GM18499 (cell line): Measurements from ENCODE around the gene HAND1.

Experiments used
- ATAC-seq: cut with Tn5 transposase; IDR thresholded peaks from one replicate; pipeline ENCODE4 v1.9.1; 2021; ENCODE audit warnings: moderate number of reproducible peaks; ENCODE audit not compliant: insufficient read depth, unreplicated experiment

The HAND1 gene

DNA sequence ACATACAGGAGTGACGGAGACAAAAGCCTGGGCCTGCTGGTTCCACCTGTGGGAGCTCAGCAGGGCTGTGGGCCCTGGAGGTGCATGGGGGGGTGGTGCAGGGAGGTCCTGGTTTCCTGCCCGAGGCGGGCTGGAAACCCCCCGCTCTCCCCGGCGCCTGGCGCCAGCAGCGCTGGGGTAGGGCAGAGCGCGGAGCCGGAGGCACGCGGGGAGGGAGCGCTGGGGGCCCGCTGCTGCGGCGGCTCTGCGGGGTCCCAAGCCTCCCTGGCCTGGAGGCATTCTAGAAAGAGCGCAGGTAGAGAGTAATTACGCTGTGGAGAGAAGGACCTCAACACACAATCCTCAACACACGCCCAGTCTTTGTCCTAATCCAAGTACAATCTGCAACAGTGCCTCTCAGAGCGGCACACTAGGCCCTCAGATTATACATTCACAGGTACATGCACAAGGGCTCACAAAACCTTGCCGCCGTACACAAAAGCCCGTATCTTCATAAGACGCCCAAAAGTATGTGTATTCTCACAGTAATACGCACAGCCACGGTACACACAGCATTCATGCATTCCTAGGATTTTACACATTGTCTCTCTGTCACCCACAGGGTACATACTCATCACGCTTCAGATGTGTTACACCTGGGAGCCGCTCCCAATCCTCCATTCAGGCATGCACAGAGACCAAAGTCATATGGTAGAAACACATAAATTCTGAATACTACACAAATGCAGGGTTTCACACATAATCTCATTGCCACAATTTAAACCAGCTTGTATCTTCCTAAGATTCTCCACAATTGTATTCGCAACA is 2.1 kb upstream of the HAND1 start:
- no peak for ATAC-seq

- no peak for ATAC-seq
These were observed 1.3 kb upstream of the HAND1 start for GRCh38 chr5:154479160-154479943.

GRCh38 chr5:154478752-154479159 is 729 bp upstream of the HAND1 start:
- ATAC-seq: no peak

GRCh38 chr5:154477382-154478223 is 424 bp downstream of the HAND1 start:
- ATAC-seq: no peak

GRCh38 chr5:154476354-154477205 is 1.4 kb downstream of the HAND1 start:
- no peak for ATAC-seq

- no peak for ATAC-seq
These were observed 2.3 kb downstream of the HAND1 start for GRCh38 chr5:154475591-154476353.

DNA sequence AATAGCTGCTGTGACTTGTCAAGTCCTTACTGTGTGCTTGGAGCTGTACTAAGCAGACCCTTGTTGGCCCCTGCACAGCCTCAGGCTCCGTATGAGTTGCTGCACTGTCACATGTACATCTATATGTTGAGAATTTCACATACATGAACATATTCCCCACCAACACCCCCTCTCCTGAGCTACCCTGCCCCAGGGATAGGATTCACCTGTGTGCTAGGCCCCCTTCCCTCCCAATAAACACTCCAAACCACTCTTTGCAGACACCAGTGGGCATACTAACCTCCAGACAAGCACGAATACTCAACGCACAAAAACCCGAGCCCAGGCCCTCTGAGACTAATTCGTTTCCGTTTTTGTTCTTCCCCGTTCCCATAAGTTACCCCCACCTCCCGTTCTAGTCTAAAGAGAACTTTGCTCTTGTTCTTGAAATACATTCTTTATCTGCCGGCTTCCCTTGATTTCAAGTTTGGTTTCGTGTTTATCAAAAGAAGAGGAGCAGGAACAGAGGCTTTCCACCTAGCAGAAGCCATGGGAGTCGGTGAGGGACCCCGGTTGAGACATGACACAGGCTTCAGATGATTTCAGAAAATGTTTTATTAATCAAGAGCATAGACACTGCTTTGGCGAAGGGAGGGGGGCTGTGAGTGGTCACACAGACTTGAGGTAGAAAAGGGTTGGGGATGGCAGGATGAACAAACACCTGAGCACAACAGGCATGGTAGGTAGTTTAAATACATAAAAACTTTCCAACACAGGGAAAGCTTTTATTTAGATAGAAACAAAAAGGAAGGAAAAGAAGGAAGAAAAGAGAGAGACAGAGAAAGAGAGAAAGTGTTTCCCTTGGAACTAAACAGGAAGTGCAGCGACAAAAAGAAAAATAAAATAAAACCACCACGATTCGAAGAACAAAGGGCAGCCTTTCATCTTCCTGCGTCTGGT is 3.4 kb downstream of the HAND1 start:
- ATAC-seq: no peak

GRCh38 chr5:154473581-154474283 is 4.3 kb downstream of the HAND1 start:
- ATAC-seq: no peak

DNA sequence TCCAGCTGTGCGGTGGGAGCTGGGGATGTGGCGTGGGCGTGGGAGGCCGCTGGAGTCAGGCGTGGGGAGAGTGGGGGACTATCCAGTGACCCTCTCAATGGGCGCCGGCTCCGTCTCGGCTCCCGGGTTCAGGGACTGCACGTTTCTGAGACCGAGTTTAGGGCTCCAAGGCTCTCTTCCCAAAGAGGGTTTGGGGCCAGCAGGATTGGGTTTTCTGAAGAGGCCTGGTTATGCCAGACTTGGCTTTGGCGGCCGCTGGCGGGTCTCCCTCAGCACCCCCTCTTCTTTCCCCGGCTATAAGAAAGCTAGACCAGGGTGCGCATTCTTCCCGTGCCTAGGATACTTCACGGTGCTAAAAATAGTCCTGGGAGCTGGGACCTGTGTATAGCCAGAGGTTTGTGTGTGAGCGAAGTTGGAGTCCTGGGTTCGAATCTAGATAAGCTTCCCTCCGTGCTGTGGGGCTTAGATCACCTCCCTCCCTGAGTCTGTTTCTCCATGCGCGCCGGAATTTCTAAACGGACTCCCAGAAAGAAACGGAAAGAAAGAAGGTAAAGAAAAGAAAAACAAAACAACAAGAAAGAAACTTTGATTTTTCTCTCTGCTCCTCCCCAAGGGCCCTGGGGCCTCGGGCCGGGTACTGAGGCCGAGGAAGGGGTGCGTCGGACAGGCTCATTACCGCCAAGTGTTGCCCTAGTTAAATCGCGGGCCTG is 5.0 kb downstream of the HAND1 start:
- no peak for ATAC-seq

DNA sequence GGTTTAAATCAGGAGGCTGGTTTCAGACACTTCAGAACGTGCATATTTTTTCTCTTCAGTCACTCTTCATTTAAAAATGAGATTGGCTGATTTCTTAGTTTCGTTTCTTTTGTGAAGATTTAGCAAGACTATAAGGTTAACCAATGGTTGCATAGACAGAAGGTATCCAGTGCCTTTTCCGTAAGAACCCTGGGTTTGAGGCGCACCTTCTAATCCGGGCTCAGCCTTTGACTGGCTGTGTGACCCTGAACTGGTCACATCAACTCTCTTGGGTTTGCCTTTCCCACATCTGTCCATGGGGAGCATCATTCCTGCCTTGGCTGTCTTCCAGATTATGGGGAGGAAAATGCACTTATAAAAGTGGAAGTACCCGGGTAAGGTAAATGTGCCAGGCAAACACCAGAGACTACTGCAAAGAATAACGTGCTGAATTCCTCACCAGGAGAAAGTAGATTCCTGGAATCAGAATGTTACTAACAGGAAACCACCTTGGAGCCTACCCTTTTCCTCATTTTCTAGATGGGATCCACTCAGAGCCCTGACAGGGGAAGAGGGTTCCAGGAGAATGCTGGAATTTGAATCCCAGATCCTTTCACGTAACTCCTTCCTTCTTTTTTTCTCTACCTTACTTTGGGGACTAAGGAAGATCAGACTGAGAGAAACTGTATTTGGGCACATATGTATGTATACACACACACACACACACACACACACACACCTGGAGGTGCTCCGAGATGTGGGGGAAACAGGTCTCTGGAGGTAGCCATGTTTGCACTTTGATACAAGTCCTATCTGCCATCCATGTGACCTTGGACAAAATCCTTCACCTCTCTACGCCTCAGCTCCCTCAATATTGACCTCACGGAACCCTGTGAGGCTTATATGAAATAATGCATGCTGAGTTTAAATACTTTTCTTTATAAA is 6.8 kb downstream of the HAND1 start:
- no peak for ATAC-seq

DNA sequence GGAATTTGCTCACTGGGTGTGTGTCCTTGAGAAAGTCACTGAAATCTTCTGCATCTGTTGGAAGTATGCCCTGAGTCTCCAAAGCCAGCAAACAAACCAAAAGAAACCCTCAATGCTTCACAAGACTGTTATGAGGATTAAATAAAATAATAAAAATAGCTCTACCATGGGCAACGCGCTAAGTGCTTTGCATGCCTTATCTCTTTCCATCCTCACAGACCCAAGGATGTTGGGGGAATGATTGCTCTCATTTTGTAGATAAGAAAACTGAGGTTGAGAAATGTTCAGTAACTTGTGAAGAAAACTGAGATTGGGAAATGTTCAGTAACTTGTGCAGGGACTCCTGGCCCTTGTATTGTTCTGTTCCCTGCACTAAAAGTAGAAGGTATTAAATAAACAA is 7.9 kb downstream of the HAND1 start:
- ATAC-seq: no peak

DNA sequence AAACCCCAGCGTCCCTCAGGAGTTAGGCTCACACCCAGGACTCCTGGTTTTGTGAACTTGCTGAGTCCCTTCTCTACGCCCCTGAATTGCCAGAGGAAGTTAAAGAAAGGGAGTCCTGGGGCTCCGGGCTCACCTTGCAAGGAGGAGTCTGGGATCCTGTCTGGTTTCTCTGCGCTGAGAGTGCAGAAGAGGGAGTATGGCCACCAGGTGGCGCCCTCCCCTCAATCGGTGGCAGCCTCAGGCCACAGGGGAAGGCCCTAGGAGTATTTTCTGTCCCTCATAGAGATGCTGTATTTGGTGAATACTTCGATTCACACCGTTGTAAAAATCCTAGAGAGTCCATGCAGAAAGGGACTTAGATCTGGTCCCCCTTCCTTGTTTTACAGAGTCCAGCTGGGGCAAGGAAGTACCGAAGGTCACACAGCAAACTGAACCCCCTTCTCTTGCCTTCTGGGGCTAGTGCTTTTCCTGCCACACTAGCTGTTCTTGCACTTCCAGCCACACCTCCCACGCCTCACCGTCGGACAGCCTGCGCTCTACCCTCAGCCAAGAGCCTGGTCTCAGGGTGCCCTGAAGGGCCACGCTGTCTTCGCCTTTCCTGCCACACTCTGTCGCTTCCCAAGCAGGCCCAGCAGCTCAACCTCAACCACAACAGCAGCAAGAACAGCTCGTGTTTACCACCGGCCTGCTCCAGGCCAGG is 10.2 kb downstream of the HAND1 start:
- peak; percentile 91 for ATAC-seq

- ATAC-seq: no peak
These were observed 11.4 kb downstream of the HAND1 start for GRCh38 chr5:154466671-154467070.

DNA sequence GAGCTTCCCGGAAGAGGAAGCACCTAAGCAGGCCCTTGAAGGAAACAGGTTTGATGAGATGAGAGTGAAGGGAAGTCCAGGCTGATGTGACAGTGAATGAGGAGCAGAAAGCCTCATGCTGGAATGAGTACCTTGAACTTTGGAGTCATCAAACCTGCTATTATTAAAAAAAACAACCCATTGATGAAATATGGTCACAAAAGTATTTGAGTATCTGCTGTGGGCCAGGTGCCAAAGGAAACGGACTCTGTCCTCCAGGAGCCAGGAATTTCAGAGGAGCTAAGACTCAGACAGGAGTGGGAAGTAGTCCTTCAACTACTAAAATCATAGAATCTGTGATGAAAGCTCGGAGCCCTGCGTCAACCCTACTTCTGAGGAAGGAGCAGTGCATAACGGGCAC is 11.9 kb downstream of the HAND1 start:
- no peak for ATAC-seq

DNA sequence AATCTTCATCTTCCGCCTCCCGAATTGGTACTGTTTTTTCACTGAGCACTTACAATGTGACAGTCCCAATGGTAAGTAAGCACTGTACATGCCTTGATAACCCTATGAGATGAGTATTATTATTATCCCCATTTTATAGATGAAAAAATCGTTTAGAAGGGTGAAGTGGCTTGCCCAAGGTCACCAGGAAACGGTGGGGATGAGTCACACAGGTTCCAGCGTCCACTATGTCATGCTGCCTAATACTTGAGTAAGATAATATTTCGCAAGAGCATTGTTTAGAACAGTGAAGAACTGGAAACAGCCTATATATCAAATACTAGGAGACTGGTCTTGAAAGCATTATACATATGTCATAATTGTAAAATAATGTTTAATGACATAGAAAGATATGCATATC is 12.9 kb downstream of the HAND1 start:
- ATAC-seq: no peak
